GM23338 (cell line): ENCODE data around the gene ESPNL. TPM values are rescaled to one million over a fixed set of nuclear protein-coding genes. Genes with fewer than 3 reads are reported as not detected.

Experiments used
- ATAC-seq: fragments of 200-7000 bp; cut with Tn5 transposase; 3 replicates; pipeline ENCODE4 v1.9.1; 2020
- DNase-seq: peaks from one replicate; pipeline ENCODE4 v3.0.0-alpha.2; 2015; ENCODE audit warnings: low spot score
- H2AFZ ChIP-seq: fragments of 200-600 bp; sonication (generic); 2 replicates; pipeline ENCODE4 v1.8.0; 2016; ENCODE audit warnings: antibody characterized with exemption, mild to moderate bottlenecking, moderate library complexity
- H3F3A ChIP-seq: fragments of 200-600 bp; sonication (generic); replicated peaks from 2 replicates; pipeline ENCODE4 v1.8.0; 2017; ENCODE audit warnings: antibody characterized with exemption, mixed run types, low read depth
- H3K27ac ChIP-seq: fragments of 200-600 bp; sonication (generic); 2 replicates; pipeline ENCODE4 v1.6.1; 2016; ENCODE audit warnings: low read depth
- H3K27me3 ChIP-seq: fragments of 200-600 bp; sonication (generic); 2 replicates; pipeline ENCODE4 v1.8.0; 2016; ENCODE audit warnings: mild to moderate bottlenecking, mixed run types, moderate library complexity; ENCODE audit not compliant: insufficient read depth
- H3K36me3 ChIP-seq: fragments of 200-600 bp; sonication (generic); 2 replicates; pipeline ENCODE4 v1.8.0; 2016; ENCODE audit warnings: mild to moderate bottlenecking; ENCODE audit not compliant: insufficient read depth
- H3K4me1 ChIP-seq: fragments of 200-600 bp; sonication (generic); 2 replicates; pipeline ENCODE4 v1.8.0; 2016; ENCODE audit warnings: mild to moderate bottlenecking, moderate library complexity; ENCODE audit not compliant: insufficient read depth
- H3K4me2 ChIP-seq: fragments of 200-600 bp; sonication (generic); 2 replicates; pipeline ENCODE4 v1.7.1; 2017; ENCODE audit warnings: mixed run types
- H3K4me3 ChIP-seq: fragments of 200-600 bp; sonication (generic); 2 replicates; pipeline ENCODE4 v1.6.1; 2016; ENCODE audit warnings: mixed run types
- H3K79me2 ChIP-seq: fragments of 200-600 bp; sonication (generic); replicated peaks from 2 replicates; pipeline ENCODE4 v1.8.0; 2017; ENCODE audit warnings: mild to moderate bottlenecking; ENCODE audit not compliant: insufficient read depth
- H3K9me2 ChIP-seq: fragments of 200-600 bp; sonication (generic); 2 replicates; pipeline ENCODE4 v1.8.0; 2017; ENCODE audit not compliant: insufficient read depth
- H4K20me1 ChIP-seq: fragments of 200-600 bp; sonication (generic); replicated peaks from 2 replicates; pipeline ENCODE4 v1.8.0; 2017; ENCODE audit warnings: mild to moderate bottlenecking; ENCODE audit not compliant: insufficient read depth
- H3K27ac Mint-ChIP-seq: 2 replicates; pipeline ENCODE4 v1.8.0; 2020; ENCODE audit warnings: inconsistent platforms, mild to moderate bottlenecking, moderate library complexity, mixed read lengths
- H3K27me3 Mint-ChIP-seq: 3 replicates; pipeline ENCODE4 v1.8.0; 2022; ENCODE audit warnings: low read depth, mild to moderate bottlenecking, moderate library complexity, mixed read lengths, inconsistent platforms; ENCODE audit not compliant: insufficient read depth, poor library complexity
- H3K36me3 Mint-ChIP-seq: 3 replicates; pipeline ENCODE4 v1.8.0; 2021; ENCODE audit warnings: low read depth, mild to moderate bottlenecking, inconsistent platforms, moderate library complexity, mixed read lengths
- H3K4me1 Mint-ChIP-seq: 3 replicates; pipeline ENCODE4 v1.8.0; 2020; ENCODE audit warnings: mild to moderate bottlenecking, inconsistent platforms, mixed read lengths
- H3K4me3 Mint-ChIP-seq: 3 replicates; pipeline ENCODE4 v1.8.0; 2021; ENCODE audit warnings: moderate library complexity, mild to moderate bottlenecking, inconsistent platforms, mixed read lengths
- H3K9me3 Mint-ChIP-seq: 3 replicates; pipeline ENCODE4 v1.8.0; 2020; ENCODE audit warnings: moderate library complexity, mild to moderate bottlenecking, inconsistent platforms, mixed read lengths
- CREB1 ChIP-seq: fragments of 250-450 bp; sonication (Bioruptor Pico); IDR thresholded peaks from 2 replicates; pipeline ENCODE4 v1.5.0; 2020; ENCODE audit warnings: low read depth, mild to moderate bottlenecking, moderate library complexity
- CTCF ChIP-seq, 2 experiments: fragments of 200-600 bp in 1 of 2; sonication (generic) in 1 of 2; conservative IDR thresholded peaks; 2 replicates each; pipeline versions ENCODE4 v1.5.1 to v1.6.1; 2016 to 2017; ENCODE audit warnings: antibody characterized with exemption in 2 of 2, low read depth in 2 of 2, mild to moderate bottlenecking in 2 of 2, moderate library complexity in 1 of 2
- ETS1 ChIP-seq: IDR thresholded peaks from 2 replicates; pipeline ENCODE4 v1.6.1; 2016; ENCODE audit warnings: antibody characterized with exemption
- EZH2 ChIP-seq: fragments of 200-600 bp; sonication (generic); IDR thresholded peaks from one replicate; pipeline ENCODE4 v1.8.0; 2017; ENCODE audit warnings: antibody characterized with exemption, mild to moderate bottlenecking, low read depth; ENCODE audit not compliant: unreplicated experiment
- EZH2phosphoT487 ChIP-seq: fragments of 200-600 bp; sonication (generic); IDR thresholded peaks from one replicate; pipeline ENCODE4 v1.8.1; 2018; ENCODE audit warnings: antibody characterized with exemption; ENCODE audit not compliant: unreplicated experiment
- JUNB ChIP-seq: IDR thresholded peaks from one replicate; pipeline ENCODE4 v1.6.1; 2016; ENCODE audit warnings: antibody characterized with exemption; ENCODE audit not compliant: unreplicated experiment
- NANOG ChIP-seq: IDR thresholded peaks from 2 replicates; pipeline ENCODE4 v1.6.1; 2016; ENCODE audit warnings: antibody characterized with exemption, borderline replicate concordance
- POLR2AphosphoS5 ChIP-seq: IDR thresholded peaks from 2 replicates; pipeline ENCODE4 v1.6.1; 2016; ENCODE audit warnings: antibody characterized with exemption, low read depth
- REST ChIP-seq: IDR thresholded peaks from one replicate; pipeline ENCODE4 v1.6.1; 2018; ENCODE audit warnings: antibody characterized with exemption; ENCODE audit not compliant: unreplicated experiment
- ZNF114 ChIP-seq: fragments of 250-450 bp; sonication (Bioruptor Pico); IDR thresholded peaks from 2 replicates; pipeline ENCODE4 v1.5.0; 2020; ENCODE audit warnings: mild to moderate bottlenecking, moderate library complexity
- ZNF331 ChIP-seq: fragments of 250-450 bp; sonication (Bioruptor Pico); IDR thresholded peaks from 2 replicates; pipeline ENCODE4 v1.5.0; 2020; ENCODE audit warnings: low read depth, mild to moderate bottlenecking, moderate library complexity
- ZNF462 ChIP-seq: fragments of 250-450 bp; sonication (Bioruptor Pico); IDR thresholded peaks from 2 replicates; pipeline ENCODE4 v1.5.0; 2020; ENCODE audit warnings: mild to moderate bottlenecking, moderate library complexity
- polyA plus RNA-seq: library from polyadenylated mRNA; unstranded; fragments of >200 nt; fragmentation: Nextera tagmentation; extraction: Ambion mirVana; gene quantifications from 2 replicates; pipeline ENCODE4 v1.2.1, GENCODE V29; 2016
- total RNA-seq: library from RNA; depleted of rRNA; stranded (reverse); fragments of >200 nt; shearing (Covaris generic); gene quantifications from 2 replicates; pipeline ENCODE4 v1.2.3, GENCODE V29; 2014

ESPNL gene
- total and polyA plus RNA-seq, 2 experiments from 2014 or later = 0.44 to 3.1 TPM

DNA sequence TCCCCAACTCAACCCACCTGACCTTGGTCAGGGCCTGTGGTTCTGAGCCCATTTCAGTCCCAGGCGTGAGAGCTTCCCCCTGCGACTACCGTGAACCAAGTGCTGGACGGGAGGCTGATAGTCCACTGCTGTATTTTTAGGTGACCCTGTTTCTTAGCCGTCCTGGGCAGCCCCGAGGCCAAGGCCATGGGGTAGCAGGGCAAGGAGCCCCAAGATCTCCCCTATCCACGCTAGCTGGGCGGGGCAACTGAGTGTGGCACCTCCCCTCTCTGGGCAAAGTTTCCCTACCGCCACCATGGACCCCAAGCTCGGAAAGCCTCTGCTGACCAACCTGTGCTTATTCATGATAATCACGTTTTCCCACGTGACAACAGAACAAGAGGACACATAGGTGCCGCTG lies 37.7 kb downstream of the ESPNL start:
- Histone ChIP-seq H3K4me2 (no peak overlapping the region), H3K79me2 (no peaks in the 10 kb centered on the region), H3K4me1 (no peaks in the 10 kb centered on the region), H3K36me3 (no peaks in the 10 kb centered on the region), H3K27ac (no peak overlapping the region), H2AFZ (no peak overlapping the region), H3K9me2 (no peaks in the 10 kb centered on the region), H3K27me3 (no peaks in the 10 kb centered on the region), H3K4me3 (no peak overlapping the region), H3F3A (no peaks in the 10 kb centered on the region), H4K20me1 (no peaks in the 10 kb centered on the region)
- Mint-ChIP-seq H3K4me3 (no peak overlapping the region), H3K36me3 (no peaks in the 10 kb centered on the region), H3K27ac (no peak overlapping the region), H3K4me1 (peaks cover 5% of the 10 kb centered on the region; the same call in 1 of the 3 replicates), H3K27me3 (peaks cover 8% of the 10 kb centered on the region), H3K9me3 (no peaks in the 10 kb centered on the region)
- ATAC-seq (no peak), DNase-seq (no peak)
- TF ChIP-seq ZNF114 (CRISPR knock-in tag) = no peak
- no peak for TF ChIP-seq ETS1
- no peak for TF ChIP-seq POLR2AphosphoS5
- no peak for TF ChIP-seq JUNB
- TF ChIP-seq EZH2phosphoT487 = no peak
- TF ChIP-seq REST = no peak
- TF ChIP-seq ZNF462 (CRISPR knock-in tag) = no peak
- TF ChIP-seq NANOG = no peak
- TF ChIP-seq CTCF (conservative IDR thresholded peaks at IDR 0.05; ENCODE audit: low read depth in 2 of 2) = no peak
- no peak for TF ChIP-seq CREB1 (CRISPR knock-in tag)
- TF ChIP-seq EZH2 = no peak
- TF ChIP-seq ZNF331 (CRISPR knock-in tag) = no peak
